Breast epithelium (tissue), 4 donors: ENCODE results near the gene S100A9. TPM values are rescaled to one million over a fixed set of nuclear protein-coding genes. Genes with fewer than 3 reads are reported as not detected.

Experiments used
- DNase-seq, 2 donors: peaks; one replicate each; pipeline ENCODE4 v3.0.0-alpha.2; 2019; ENCODE audit warnings: low spot score in 2 of 2
- H3K27ac ChIP-seq, 2 donors: fragments of 200-600 bp; sonication (generic) in 1 of 2; one replicate each; pipeline ENCODE4 v1.5.1; 2016 to 2019; ENCODE audit warnings: mild to moderate bottlenecking in 1 of 2
- H3K27me3 ChIP-seq, 2 donors: fragments of 200-600 bp; sonication (generic) in 1 of 2; one replicate each; pipeline versions ENCODE4 v1.5.1 to v1.6.0; 2017 to 2019; ENCODE audit warnings: control low read depth in 1 of 2, mild to moderate bottlenecking in 1 of 2
- H3K36me3 ChIP-seq: fragments of 200-600 bp; one replicate; pipeline ENCODE4 v1.5.1; 2019
- H3K4me1 ChIP-seq, 2 donors: fragments of 200-600 bp; sonication (generic); one replicate each; pipeline ENCODE4 v1.5.1; 2016 to 2019; ENCODE audit warnings: control low read depth in 1 of 2
- H3K4me3 ChIP-seq, 3 donors: fragments of 200-600 bp; sonication (generic); 1 replicate in 2 of 3; 2 replicates in 1 of 3; pipeline ENCODE4 v1.5.1; 2016 to 2019; ENCODE audit warnings: mild to moderate bottlenecking in 3 of 3, moderate library complexity in 2 of 3
- H3K9me3 ChIP-seq, 2 donors: fragments of 200-600 bp; sonication (generic) in 1 of 2; one replicate each; pipeline ENCODE4 v1.5.1; 2016 to 2019; ENCODE audit warnings: control low read depth in 1 of 2
- CTCF ChIP-seq, 3 donors: fragments of 450-650 bp; IDR thresholded peaks; one replicate each; pipeline ENCODE4 v1.5.1; 2016 to 2017; ENCODE audit warnings: antibody characterized with exemption in 3 of 3, mild to moderate bottlenecking in 3 of 3, moderate library complexity in 3 of 3
- POLR2A ChIP-seq: fragments of 450-650 bp; IDR thresholded peaks from one replicate; pipeline ENCODE4 v1.6.1; 2016; ENCODE audit warnings: antibody characterized with exemption, mild to moderate bottlenecking, moderate library complexity
- POLR2AphosphoS5 ChIP-seq, 3 donors: sonication (generic); formaldehyde crosslinking; IDR thresholded peaks; one replicate each; pipeline ENCODE4 v1.6.1; 2017; ENCODE audit warnings: antibody characterized with exemption in 3 of 3
- intact Hi-C: fragments of 100-400 bp; cut with DNase I; formaldehyde crosslinking; loops from one replicate; pipeline ENCODE4 v1.15.1; 2023; ENCODE audit warnings: low total_unique reads
- total RNA-seq, 3 donors: library from RNA; depleted of rRNA; stranded (reverse); fragments of >200 nt; gene quantifications; one replicate each; pipeline ENCODE4 v1.1.0, GENCODE V29; 2016

Gene S100A9
- total RNA-seq, 3 donors from 2014 or later = 90.3 to 329 (median 208) TPM

- H3K4me3 ChIP-seq = no peak overlapping the region
- DNase-seq = peak in 1 of 2 donors; percentile 28
- no peaks in the 10 kb centered on the region for H3K36me3 ChIP-seq
- no peak overlapping the region for H3K27ac ChIP-seq
- no peaks in the 10 kb centered on the region for H3K4me1 ChIP-seq
- peaks cover 0 to 15% of the 10 kb centered on the region in 2 donors for H3K9me3 ChIP-seq
- intact Hi-C loops = no loop called here
- TF ChIP-seq CTCF (IDR thresholded peaks at IDR 0.05) = no peak
- TF ChIP-seq POLR2A = no peak
- TF ChIP-seq POLR2AphosphoS5 (IDR thresholded peaks at IDR 0.05) = no peak
- H3K27me3 ChIP-seq = no peaks in the 10 kb centered on the region
Observed at GRCh38 chr1:153386500-153386901, 28.8 kb downstream of the S100A9 start.

- peaks cover 0 to 10% of the 10 kb centered on the region in 2 donors for H3K9me3 ChIP-seq
- H3K36me3 ChIP-seq = no peaks in the 10 kb centered on the region
- H3K4me3 ChIP-seq = no peak overlapping the region
- intact Hi-C loops = no loop called here
- H3K4me1 ChIP-seq = no peaks in the 10 kb centered on the region
- no peaks in the 10 kb centered on the region for H3K27me3 ChIP-seq
- no peak for DNase-seq
- TF ChIP-seq POLR2A (no peak), POLR2AphosphoS5 (IDR thresholded peaks at IDR 0.05) (no peak), CTCF (IDR thresholded peaks at IDR 0.05) (no peak)
- H3K27ac ChIP-seq = no peak overlapping the region
Observed at GRCh38 chr1:153387001-153387400, 29.3 kb downstream of the S100A9 start.

GRCh38 chr1:153387785-153388184 is 30.1 kb downstream of the S100A9 start:
- Histone ChIP-seq H3K4me3 (no peak overlapping the region), H3K9me3 (peaks cover 0 to 2% of the 10 kb centered on the region in 2 donors), H3K27ac (no peak overlapping the region), H3K4me1 (no peaks in the 10 kb centered on the region), H3K27me3 (no peaks in the 10 kb centered on the region), H3K36me3 (no peaks in the 10 kb centered on the region)
- TF ChIP-seq POLR2A (no peak), POLR2AphosphoS5 (IDR thresholded peaks at IDR 0.05) (no peak), CTCF (IDR thresholded peaks at IDR 0.05) (no peak)
- intact Hi-C loops = no loop called here
- no peak for DNase-seq

GRCh38 chr1:153389401-153389800 is 31.7 kb downstream of the S100A9 start:
- Histone ChIP-seq H3K9me3 (no peaks in the 10 kb centered on the region), H3K36me3 (no peaks in the 10 kb centered on the region), H3K27me3 (no peaks in the 10 kb centered on the region), H3K4me3 (no peak overlapping the region), H3K27ac (no peak overlapping the region), H3K4me1 (no peaks in the 10 kb centered on the region)
- TF ChIP-seq CTCF (IDR thresholded peaks at IDR 0.05) = no peak
- TF ChIP-seq POLR2A = no peak
- no peak for TF ChIP-seq POLR2AphosphoS5 (IDR thresholded peaks at IDR 0.05)
- DNase-seq = no peak
- intact Hi-C loops = no loop called here

GRCh38 chr1:153389973-153390879 is 32.6 kb downstream of the S100A9 start:
- intact Hi-C loops = no loop called here
- no peak overlapping the region for H3K4me3 ChIP-seq
- H3K27ac ChIP-seq = no peak overlapping the region
- H3K27me3 ChIP-seq = no peaks in the 10 kb centered on the region
- no peaks in the 10 kb centered on the region for H3K4me1 ChIP-seq
- no peaks in the 10 kb centered on the region for H3K9me3 ChIP-seq
- peak in 1 of 2 donors; percentile 7 for DNase-seq
- TF ChIP-seq CTCF (IDR thresholded peaks at IDR 0.05) (no peak), POLR2A (no peak), POLR2AphosphoS5 (IDR thresholded peaks at IDR 0.05) (no peak)
- H3K36me3 ChIP-seq = no peaks in the 10 kb centered on the region
